UCSD-AML1 (cell line): ENCODE measurements around the gene TMEM30A.

Experiments used
- DNase-seq: peaks from one replicate; lab custom pipeline; 2025; ENCODE audit not compliant: unreplicated experiment; lab: John Stamatoyannopoulos, UW

TMEM30A gene

GRCh38 chr6:75284632-75285282 is at the start of gene TMEM30A:
Gene TMEM30A (minus strand): TSS chr6:75284792. CDS start chr6:75284638, 154 bp downstream.
- DNase-seq: peak; percentile 96

DNA sequence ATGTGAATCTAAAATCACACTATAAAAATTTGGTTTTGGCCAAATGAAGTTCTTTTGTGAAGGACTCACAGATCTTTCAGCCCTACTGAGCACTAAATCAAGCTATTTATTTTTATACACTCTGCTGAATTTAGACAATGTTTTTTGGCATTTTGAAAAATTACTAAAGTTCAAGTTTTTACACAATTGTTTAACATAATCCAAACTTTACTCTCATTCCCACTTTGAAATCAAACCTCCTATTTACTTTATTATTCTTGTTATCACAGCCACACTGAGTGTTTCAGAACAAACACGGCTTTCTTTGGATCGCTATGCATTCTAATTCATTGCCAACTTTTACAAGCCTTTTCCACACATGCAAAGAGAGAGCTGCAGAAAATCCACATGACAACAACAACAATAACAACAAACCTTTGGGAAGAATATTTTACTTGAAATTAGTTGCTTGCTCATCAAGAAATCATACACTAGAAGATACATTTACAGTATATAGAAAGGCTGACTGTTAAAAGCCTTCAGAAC is 49.1 kb upstream of the TMEM30A start:
- DNase-seq: no peak

- DNase-seq: no peak
Measured at GRCh38 chr6:75331151-75331550, 46.6 kb upstream of the TMEM30A start.

DNA sequence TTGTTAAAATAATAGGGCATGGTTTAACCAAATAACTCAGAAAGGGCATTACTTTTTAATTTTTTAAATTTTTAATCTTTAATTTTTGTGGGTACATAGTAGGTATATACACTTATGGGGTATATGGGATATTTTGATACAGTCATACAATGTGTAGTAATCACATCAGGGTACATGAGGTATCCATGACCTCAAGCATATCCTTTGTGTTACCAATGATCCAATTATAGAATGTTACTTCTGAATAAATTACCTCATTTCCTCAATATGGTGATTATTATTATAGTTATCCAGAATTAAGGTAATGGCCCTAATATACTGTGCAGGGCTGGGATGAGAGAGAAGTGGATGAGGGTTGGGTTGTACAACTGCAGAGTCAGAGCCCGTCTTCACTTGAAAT is 45.1 kb upstream of the TMEM30A start:
- no peak for DNase-seq

- DNase-seq: no peak
Measured at GRCh38 chr6:75327807-75328206, 43.2 kb upstream of the TMEM30A start.

- no peak for DNase-seq
Measured at GRCh38 chr6:75326557-75327258, 42.1 kb upstream of the TMEM30A start.

- no peak for DNase-seq
Measured at GRCh38 chr6:75318900-75319299, 34.3 kb upstream of the TMEM30A start.

- DNase-seq: no peak
Measured at GRCh38 chr6:75317503-75318206, 33.1 kb upstream of the TMEM30A start.

DNA sequence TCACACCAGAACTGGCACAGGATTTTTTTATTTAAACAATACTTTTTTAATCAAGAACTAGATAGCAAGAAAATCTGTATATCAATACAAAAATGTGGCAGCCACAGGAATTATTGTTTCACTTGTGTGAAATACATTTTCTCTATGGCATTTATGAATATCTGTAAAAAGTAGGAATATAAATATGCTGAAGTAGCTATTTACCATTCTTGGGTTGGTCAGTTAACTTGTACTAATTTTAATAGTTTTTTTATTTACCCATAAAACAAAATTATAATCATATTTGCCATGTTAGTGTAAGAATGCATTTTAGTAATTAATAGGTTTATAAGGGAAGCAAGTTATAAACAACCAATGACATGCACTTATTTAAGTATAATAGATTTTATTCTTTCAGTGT is 31.4 kb upstream of the TMEM30A start:
- no peak for DNase-seq

GRCh38 chr6:75308250-75308988 is 23.8 kb upstream of the TMEM30A start:
- no peak for DNase-seq

DNA sequence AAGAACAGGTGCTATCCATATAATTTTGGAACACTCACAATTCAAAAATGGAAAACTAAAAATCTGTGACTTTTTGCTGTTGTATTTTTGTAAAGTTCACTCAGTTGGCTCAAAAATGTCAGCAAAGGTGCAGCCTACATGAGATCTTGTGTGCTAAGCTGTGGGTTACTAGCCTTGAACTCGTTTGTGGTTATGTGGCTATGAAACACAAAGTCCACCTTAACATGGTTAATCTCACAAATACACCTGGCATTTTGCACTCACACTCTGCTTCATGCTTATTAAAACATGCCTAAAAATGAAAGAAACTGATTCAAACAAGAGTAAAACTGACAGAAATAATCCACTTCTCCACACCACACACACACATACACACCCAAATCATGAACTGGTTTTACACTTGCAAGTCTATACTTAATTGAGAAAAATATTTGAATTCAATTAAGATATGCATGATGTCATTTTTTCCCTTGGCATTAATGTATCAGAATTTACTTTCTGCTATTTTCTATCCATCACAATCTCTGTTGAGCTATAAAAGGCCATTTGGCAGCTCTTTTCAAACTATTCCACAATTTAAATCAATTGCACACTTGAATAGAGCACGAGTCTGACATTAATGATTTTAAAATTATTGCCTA is 22.9 kb upstream of the TMEM30A start:
- DNase-seq: no peak

GRCh38 chr6:75306064-75306463 is 21.5 kb upstream of the TMEM30A start:
- DNase-seq: no peak

GRCh38 chr6:75305573-75305972 is 21.0 kb upstream of the TMEM30A start:
- no peak for DNase-seq

DNA sequence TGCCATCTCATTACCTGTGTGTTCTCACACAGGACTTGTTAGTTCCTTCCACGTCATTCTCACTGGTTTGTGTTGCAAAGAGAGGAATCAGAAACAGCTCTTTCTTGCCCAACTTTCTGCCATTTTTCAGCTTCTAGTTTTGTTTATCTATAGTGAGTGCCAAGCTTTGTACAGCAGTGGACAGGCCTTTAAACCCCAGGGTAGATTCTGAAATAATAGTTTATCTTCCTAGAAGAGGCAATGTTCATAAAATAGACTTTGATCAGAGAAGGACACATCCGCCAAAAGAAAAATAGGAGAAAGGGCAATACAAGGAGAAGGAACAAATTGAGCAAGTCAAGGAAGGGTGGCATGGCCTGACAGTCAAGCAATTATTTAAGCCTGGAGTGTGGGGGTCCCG is 17.7 kb upstream of the TMEM30A start:
- DNase-seq: no peak

DNA sequence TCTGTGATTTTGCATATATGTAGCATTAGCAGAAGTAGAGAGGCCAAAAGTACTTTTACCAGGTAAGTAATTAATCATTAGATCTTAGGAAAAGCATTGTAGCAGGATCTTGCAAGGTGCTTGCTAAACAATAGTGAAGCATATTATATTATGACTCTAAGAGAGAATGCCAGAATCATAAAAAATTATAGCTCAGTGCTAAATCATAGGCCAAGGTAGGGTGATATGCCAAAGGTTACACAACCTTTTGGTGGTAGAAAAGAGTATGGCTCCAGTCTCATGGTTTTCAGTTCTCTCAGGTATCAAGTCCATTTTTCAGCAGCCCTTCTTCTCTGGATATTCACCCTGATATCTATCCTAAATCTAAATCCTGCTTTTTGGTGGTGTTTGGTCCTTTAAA is 16.9 kb upstream of the TMEM30A start:
- DNase-seq: no peak

DNA sequence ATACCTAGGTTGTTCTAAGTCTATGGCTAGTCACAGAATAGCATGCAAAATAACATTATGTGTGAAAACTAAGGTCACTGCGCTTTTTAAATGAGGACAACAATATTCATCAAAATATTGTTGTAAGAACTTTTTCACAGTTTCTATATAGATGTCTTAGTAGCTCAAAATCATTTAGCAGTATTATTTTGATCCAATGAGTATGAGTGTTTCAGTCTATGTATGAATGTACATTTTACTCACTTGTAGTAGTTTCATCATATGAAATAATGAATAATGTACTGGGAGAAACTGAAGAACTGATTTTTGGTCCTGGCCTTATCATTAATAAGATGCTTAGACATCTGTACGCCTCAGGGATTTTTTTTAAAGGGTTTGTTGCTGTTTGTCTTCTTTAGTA is 16.5 kb upstream of the TMEM30A start:
- DNase-seq: no peak

- DNase-seq: no peak
Measured at GRCh38 chr6:75300531-75300855, 15.9 kb upstream of the TMEM30A start.

DNA sequence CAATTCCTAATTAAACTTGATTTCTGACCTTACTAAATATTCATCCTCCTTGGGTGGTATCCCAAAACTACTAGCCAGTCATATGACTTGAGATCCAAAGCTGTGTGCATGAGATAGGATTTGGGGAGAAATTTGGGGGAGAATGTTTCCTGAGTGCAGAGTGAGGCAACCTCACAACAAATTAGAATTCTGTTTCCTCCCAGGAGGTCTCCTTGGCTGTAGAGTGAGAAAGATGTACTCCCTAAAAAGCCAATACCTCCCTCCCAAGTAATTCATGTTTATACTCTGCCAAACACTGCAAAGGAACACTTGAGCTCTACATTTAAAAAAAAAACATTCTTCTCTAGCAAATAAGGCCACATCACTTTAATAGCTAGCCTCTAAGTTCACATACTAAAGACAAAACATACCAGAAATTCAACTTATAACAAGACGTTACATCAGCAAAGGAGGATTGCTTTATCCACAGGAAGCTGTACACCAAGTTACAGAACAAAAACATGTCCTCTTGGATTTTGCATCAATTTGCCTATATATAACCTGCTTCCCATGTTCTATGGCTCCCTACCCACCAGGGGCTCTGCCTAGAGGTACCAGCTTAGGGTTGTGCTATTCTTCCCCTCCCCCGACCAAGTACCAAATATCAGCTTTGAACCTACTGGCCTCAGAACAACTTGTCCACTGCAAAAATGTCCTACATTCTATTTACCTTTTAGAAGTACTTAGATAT is 15.4 kb upstream of the TMEM30A start:
- no peak for DNase-seq

- no peak for DNase-seq
Measured at GRCh38 chr6:75296811-75297779, 12.5 kb upstream of the TMEM30A start.
